T follicular helper cell (primary cell): ENCODE measurements around the gene SLC38A2.
"Not testable (repeated sequence)": the region's sequence is repeated elsewhere in the genome, so short reads cannot be mapped to it uniquely, and the experiment has no call there.

ENCODE experiments used
- DNase-seq: peaks from one replicate; pipeline ENCODE4 v3.0.0-alpha.2; 2020; ENCODE audit warnings: low read depth
- total RNA-seq, 2 experiments: gene quantifications; one replicate each; lab custom pipeline; 2026; lab: John Stamatoyannopoulos, UW

The SLC38A2 gene
- 641 to 829 reads per million in 2 experiments for total RNA-seq

GRCh38 chr12:46372544-46373300 lies at the start of gene SLC38A2:
Gene SLC38A2 (minus strand): TSS chr12:46372773. CDS start chr12:46371293, 1,480 bp downstream.
- DNase-seq = peak; percentile 96

GRCh38 chr12:46419675-46420074 lies 47.1 kb upstream of the SLC38A2 start:
- DNase-seq = no peak

DNA sequence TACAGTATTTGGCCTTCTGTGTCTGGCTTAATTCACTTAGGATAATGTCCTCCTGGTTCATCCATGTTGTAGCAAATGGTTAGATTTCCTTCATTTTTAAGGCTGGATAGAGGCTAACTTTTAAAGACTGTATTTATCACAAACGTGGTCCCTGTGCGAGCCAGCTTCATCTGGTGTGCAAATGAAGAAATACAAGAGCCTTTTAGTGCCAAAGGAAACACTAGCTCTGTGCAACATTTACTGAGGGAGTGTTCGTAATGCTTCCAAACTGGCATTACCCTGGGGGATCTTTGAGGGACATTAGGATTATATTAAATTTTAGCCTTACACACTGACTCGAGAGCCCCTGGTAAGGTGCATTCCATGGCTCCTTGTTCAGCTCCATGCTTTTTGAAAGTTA lies 43.0 kb upstream of the SLC38A2 start:
- DNase-seq = no peak

GRCh38 chr12:46414591-46415268 lies 42.2 kb upstream of the SLC38A2 start:
- DNase-seq = no peak

DNA sequence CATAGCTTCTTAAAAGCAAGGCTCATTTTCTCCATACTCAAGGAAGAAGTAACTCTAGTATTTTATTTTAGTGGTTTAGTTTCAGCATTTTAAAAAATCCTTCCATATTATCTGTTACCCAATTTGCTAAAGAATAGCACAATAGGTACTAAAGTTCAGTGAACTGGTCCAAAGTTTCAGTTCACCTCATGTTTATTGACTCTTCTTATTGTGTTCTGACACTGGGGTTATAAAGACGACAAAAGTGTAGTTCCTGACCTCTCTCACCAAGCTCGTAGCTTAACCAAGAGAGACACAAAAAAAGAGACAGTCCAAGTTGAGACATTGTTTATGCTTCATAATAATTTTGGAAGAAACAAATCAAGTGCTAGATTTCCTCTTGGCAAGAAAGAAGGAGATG lies 40.8 kb upstream of the SLC38A2 start:
- DNase-seq = no peak

DNA sequence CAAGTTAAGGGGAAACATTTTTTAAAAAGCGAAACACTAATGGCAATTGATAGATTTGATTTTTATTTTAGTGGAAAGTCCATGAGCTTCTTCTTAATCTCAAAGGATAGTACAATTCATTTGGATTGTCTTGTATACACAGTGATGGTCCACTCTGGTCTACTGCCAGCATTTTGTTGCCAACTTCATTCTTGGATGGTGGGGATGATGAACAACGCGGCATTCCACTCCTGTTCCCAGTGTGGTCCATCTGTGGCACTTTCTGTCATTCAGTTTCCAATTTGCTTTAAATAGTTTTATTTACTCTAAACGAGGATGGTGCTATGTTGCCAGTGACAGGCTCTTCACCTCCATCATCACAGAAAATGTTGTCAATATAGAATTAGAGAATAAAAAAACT lies 40.3 kb upstream of the SLC38A2 start:
- DNase-seq = no peak

DNA sequence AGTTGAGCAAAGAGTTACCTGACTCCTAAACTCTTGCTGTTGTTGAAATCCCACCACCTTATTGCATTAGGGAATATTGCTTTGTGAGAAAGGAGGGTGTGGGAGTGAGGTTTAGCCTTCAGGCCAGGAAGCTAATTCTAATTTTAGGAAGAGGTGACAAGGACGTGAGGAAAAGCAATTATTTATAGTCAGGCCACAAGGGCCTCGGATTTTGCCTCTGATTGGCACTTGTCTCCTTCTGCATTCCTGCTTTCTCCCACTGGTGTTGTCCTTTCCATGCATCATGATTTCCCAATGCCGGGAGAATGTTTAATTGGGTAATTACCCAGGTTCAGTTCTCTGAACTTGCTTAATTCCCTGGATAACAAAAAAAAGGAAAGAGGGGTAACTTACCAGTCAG lies 37.9 kb upstream of the SLC38A2 start:
- DNase-seq = no peak

DNA sequence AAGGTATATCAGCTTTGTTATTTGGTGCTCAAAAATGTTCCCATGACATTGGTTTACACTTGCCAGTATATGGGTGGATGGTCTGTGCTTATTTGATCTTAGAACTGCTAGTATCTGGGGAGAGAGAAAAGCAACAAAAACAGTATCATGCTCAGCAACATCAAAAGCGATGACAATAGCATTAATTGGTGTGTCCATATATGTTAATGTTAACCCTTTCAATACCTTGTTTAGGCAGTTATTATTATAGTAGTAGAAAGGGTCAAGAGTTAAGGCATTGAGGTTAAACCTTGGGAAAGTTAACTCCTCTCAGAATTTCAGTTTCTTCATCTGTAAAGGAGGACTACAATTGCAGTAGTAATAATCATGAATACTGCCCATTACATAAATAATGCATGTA lies 37.4 kb upstream of the SLC38A2 start:
- DNase-seq = no peak

- DNase-seq = no peak
Observed at GRCh38 chr12:46409342-46409741, 36.8 kb upstream of the SLC38A2 start.

GRCh38 chr12:46408441-46408840 lies 35.9 kb upstream of the SLC38A2 start:
- no peak for DNase-seq

- DNase-seq = no peak
Observed at GRCh38 chr12:46407361-46407760, 34.8 kb upstream of the SLC38A2 start.

- DNase-seq = no peak
Observed at GRCh38 chr12:46406352-46407027, 33.9 kb upstream of the SLC38A2 start.

DNA sequence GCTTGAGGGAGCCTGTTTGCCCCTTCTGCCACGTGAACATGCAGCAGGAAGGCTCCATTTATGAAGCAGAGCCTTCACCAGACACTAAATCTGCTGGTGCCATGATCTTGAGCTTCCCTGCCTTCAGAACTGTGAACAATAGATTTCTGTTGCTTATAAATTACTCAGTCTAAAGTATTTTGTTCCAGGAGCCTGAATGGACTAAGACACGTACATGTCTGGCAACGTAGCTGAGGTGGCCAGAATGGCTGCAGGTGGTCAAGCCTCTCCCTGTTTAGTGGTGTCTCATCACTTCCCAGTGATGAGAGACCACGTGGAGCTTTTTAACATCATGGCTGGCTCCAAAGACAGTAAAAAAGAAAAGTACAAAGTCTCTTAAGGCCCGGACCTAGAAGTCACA lies 32.2 kb upstream of the SLC38A2 start:
- DNase-seq = no peak

GRCh38 chr12:46404225-46404631 lies 31.7 kb upstream of the SLC38A2 start:
- no peak for DNase-seq

DNA sequence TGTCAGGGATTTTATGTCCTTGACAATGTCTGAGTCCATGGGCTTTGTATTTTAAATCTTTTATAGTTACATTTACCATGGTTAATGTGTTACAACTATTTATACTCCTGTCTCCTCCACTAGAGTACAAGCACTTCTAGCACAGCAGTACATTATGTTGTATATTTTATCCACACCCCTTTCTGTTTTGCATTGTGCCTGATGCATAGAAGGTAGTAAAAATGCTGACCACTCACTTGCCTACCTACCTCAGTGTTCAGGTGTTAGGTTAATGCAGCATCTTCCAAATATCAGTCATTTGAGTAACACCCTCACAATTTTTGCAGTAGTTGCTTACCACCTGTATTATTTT lies 31.1 kb upstream of the SLC38A2 start:
- DNase-seq = no peak

GRCh38 chr12:46402941-46403718 lies 30.6 kb upstream of the SLC38A2 start:
- DNase-seq = no peak

- no peak for DNase-seq
Observed at GRCh38 chr12:46402451-46402850, 29.9 kb upstream of the SLC38A2 start.

DNA sequence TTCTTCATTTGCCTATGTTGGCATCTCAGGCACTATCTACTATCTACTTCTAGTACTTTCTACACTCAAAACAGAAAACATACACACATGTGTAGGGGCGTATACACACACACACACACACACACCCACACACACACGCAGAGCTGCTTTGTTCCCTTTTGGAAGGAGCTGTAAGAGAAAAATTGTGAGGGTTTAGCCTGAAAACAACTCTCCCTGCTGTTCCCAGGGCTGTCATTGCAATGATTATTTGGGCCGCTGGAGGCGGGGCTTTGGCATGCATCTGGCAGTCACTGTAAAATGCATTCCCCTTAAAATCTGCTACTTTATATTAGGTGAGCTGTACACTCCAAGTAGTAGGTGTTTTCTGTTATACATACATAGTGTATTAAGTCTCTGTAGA lies 29.1 kb upstream of the SLC38A2 start:
- DNase-seq = no peak

DNA sequence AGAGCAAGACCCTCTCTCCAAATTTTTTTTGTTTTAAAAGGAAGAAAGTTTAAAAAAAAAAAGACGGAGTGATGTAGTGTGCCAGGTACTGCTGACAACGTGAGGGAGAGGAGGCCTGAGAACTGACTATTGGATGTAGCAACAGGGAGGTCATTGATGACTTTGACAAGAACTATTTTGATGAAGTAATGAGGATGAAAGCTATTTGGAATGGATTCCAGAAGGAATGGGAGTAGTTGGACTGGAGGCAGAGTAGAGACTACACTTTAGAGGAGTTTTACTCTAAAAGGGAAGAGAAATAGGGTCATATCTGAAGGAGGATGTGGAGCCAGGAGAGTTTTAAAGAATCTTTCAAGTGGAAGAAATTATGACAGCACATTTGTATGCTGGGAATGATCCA lies 27.8 kb upstream of the SLC38A2 start:
- DNase-seq = no peak

DNA sequence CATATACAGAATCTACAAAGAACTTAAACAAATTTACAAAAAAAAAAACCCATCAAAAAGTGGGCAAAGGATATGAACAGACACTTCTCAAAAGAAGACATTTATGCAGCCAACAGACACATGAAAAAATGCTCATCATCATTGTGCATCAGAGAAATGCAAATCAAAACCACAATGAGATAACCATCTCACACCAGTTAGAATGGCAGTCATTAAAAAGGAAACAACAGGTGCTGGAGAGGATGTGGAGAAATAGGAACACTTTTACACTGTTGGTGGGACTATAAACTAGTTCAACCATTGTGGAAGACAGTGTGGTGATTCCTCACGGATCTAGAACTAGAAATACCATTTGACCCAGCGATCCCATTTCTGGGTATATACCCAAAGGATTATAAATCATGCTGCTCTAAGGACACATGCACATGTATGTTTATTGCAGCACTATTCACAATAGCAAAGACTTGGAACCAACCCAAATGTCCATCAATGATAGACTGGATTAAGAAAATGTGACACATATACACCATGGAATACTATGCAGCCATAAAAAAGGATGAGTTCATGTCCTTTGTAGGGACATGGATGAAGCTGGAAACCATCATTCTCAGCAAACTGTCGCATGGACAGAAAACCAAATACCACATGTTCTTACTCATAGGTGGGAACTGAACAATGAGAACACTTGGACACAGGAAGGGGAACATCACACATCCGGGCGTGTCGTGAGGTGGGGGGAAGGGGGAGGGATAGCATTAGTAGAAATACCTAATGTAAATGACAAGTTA lies 27.1 kb upstream of the SLC38A2 start:
- DNase-seq = not testable (repeated sequence)

GRCh38 chr12:46396826-46397225 lies 24.3 kb upstream of the SLC38A2 start:
- no peak for DNase-seq
